DND-41 (cell line): ENCODE measurements around the gene INTS7.

Experiments
- ATAC-seq: fragments of 200-7000 bp; cut with Tn5 transposase; 3 replicates; pipeline ENCODE4 v1.9.1; 2021; ENCODE audit warnings: low read depth; ENCODE audit not compliant: insufficient read depth
- DNase-seq: peaks from one replicate; pipeline ENCODE4 v3.0.0-alpha.2; 2020
- H2AFZ ChIP-seq: 2 replicates; pipeline ENCODE4 v1.6.0; 2012; ENCODE audit warnings: low read depth, low read length
- H3K27ac ChIP-seq: 2 replicates; pipeline ENCODE4 v1.5.1; 2012; ENCODE audit warnings: low read length, inconsistent platforms
- H3K27me3 ChIP-seq: fragments of 200-600 bp; sonication (generic); 2 replicates; pipeline ENCODE4 v1.6.0; 2012; ENCODE audit warnings: low read length, mild to moderate bottlenecking, inconsistent platforms; ENCODE audit not compliant: insufficient read depth, poor library complexity
- H3K36me3 ChIP-seq: 2 replicates; pipeline ENCODE4 v1.5.1; 2012; ENCODE audit warnings: low read length, inconsistent platforms; ENCODE audit not compliant: insufficient read depth
- H3K4me1 ChIP-seq: 2 replicates; pipeline ENCODE4 v1.5.1; 2012; ENCODE audit warnings: mild to moderate bottlenecking, low read length; ENCODE audit not compliant: insufficient read depth
- H3K4me2 ChIP-seq: 2 replicates; pipeline ENCODE4 v1.6.0; 2012; ENCODE audit warnings: mild to moderate bottlenecking, moderate library complexity, low read length, inconsistent platforms; ENCODE audit not compliant: insufficient read depth
- H3K4me3 ChIP-seq, 2 experiments: fragments of 200-600 bp in 1 of 2; shearing (Covaris generic) in 1 of 2; 2 replicates each; pipeline ENCODE4 v1.5.1; 2012 to 2016; ENCODE audit warnings: inconsistent platforms in 2 of 2, low read length in 2 of 2, mild to moderate bottlenecking in 2 of 2, low read depth in 1 of 2, moderate library complexity in 1 of 2
- H3K79me2 ChIP-seq: 2 replicates; pipeline ENCODE4 v1.6.0; 2012; ENCODE audit warnings: low read length, inconsistent platforms; ENCODE audit not compliant: insufficient read depth
- H3K9ac ChIP-seq: 2 replicates; pipeline ENCODE4 v1.6.0; 2012; ENCODE audit warnings: low read depth, mild to moderate bottlenecking, inconsistent platforms, low read length, moderate library complexity
- H3K9me3 ChIP-seq: 2 replicates; pipeline ENCODE4 v1.5.1; 2012; ENCODE audit warnings: low read length, moderate library complexity, mild to moderate bottlenecking, inconsistent platforms; ENCODE audit not compliant: insufficient read depth, severe bottlenecking
- H4K20me1 ChIP-seq: 2 replicates; pipeline ENCODE4 v1.6.0; 2012; ENCODE audit warnings: low read length; ENCODE audit not compliant: insufficient read depth
- EZH2 ChIP-seq: IDR thresholded peaks from 3 replicates; pipeline ENCODE4 v1.6.1; 2012; ENCODE audit warnings: borderline replicate concordance, low read depth, mild to moderate bottlenecking, moderate library complexity, low read length, inconsistent platforms; ENCODE audit not compliant: severe bottlenecking
- TF ChIP-seq, protein P1 (sequence below): IDR thresholded peaks from 2 replicates; pipeline ENCODE4 v1.5.1; 2012; ENCODE audit warnings: borderline replicate concordance, low read length, moderate library complexity, mild to moderate bottlenecking; ENCODE audit not compliant: poor library complexity, severe bottlenecking; ENCODE audit errors: extremely low read depth

Gene INTS7

DNA sequence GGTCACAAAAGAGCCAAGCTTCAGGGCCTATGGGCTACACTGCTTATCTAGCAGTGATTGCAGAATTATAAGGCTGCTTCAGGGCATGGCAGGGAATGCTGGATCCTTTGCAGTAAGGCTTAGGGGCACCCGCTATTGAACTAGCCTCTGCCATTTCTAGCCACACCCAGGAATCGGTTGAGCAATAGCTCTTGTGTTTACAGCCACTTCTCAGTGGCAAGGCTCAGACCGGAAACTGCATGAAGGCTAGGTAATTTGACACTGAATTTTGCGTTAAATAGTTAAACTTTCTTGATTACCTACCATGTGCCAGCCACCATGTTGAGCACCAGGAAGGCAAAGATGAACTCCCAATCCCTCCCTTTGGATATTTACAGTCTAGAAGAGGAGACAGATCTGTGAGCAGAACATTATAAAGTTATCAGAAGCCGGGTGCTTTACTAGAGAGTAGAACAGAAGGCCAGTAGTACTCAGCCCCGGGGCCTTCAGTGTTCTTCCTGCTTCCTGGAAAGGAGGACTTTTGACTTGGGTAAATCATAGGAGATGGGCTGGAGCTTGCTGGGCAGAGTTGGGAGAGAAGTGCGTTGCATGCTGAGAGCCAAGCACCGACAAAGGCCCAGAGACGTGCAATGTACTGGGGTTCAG lies 106.2 kb downstream of the INTS7 start:
- Histone ChIP-seq H3K9ac (no peak overlapping the region), H2AFZ (no peak overlapping the region)

DNA sequence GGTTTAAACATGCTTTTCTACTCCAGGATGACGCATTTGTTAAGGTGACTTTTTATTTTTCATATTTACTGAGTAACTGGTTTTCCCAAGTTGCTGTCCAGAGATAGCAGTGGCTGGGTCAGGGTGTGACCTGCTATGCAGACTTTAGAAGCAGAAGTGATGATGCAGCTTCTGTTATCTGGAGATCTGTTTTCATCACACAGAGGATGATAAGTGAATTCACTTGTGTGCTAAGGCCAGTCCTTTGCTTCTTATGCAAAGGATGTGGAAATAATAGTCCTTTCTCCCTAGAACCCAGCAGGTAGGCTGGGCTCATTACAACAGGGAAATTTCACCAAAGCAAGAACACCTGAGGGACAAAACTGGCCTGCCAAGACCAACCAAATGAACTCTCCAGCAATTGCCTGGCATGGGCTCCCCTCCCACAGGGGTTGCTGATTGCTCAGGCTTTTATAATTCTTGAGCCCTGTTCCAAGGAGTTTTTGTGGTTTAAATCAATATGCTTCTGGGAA lies 107.0 kb downstream of the INTS7 start:
- no peak overlapping the region for H3K4me3 ChIP-seq

More for the DNA sequence above, 106.2 kb downstream of the INTS7 start:
- Histone ChIP-seq H3K79me2 (no peaks in the 10 kb centered on the region), H3K9me3 (no peaks in the 10 kb centered on the region), H3K4me1 (no peaks in the 10 kb centered on the region), H3K4me3 (no peak overlapping the region), H3K27me3 (no peaks in the 10 kb centered on the region), H3K27ac (no peak overlapping the region), H3K4me2 (no peak overlapping the region), H4K20me1 (no peaks in the 10 kb centered on the region), H3K36me3 (no peaks in the 10 kb centered on the region)
- TF ChIP-seq, protein P1, sequence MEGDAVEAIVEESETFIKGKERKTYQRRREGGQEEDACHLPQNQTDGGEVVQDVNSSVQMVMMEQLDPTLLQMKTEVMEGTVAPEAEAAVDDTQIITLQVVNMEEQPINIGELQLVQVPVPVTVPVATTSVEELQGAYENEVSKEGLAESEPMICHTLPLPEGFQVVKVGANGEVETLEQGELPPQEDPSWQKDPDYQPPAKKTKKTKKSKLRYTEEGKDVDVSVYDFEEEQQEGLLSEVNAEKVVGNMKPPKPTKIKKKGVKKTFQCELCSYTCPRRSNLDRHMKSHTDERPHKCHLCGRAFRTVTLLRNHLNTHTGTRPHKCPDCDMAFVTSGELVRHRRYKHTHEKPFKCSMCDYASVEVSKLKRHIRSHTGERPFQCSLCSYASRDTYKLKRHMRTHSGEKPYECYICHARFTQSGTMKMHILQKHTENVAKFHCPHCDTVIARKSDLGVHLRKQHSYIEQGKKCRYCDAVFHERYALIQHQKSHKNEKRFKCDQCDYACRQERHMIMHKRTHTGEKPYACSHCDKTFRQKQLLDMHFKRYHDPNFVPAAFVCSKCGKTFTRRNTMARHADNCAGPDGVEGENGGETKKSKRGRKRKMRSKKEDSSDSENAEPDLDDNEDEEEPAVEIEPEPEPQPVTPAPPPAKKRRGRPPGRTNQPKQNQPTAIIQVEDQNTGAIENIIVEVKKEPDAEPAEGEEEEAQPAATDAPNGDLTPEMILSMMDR: no peak
- TF ChIP-seq EZH2: no peak
- DNase-seq (no peak), ATAC-seq (no peak)

DNA sequence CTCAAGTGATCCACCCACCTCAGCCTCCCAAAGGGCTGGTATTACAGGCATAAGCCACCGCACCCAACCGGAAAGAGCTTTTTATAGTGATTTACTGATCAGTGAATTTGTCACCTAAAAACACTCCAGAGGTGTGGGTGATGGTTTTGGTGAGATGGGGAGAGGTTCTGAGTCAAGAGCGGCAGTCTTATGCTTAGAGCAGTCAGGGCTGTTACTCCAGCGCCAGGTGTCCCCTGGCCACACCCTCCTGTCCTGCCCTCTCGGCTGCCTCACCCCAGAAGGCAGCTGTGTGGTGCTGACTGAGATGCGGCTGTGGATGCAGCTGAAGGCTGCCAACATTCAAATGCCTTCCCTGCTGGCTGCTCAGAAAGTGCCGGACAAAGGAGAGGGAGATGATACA lies 110.3 kb downstream of the INTS7 start:
- ATAC-seq (peak; percentile 72), DNase-seq (no peak)
- no peak overlapping the region for H3K4me3 ChIP-seq
- no peaks in the 10 kb centered on the region for H3K9me3 ChIP-seq
- H3K9ac ChIP-seq: no peak overlapping the region
- H2AFZ ChIP-seq: no peak overlapping the region
- no peaks in the 10 kb centered on the region for H3K4me1 ChIP-seq
- no peaks in the 10 kb centered on the region for H4K20me1 ChIP-seq
- H3K36me3 ChIP-seq: no peaks in the 10 kb centered on the region
- no peak overlapping the region for H3K4me2 ChIP-seq
- no peaks in the 10 kb centered on the region for H3K79me2 ChIP-seq
- no peak overlapping the region for H3K27ac ChIP-seq
- TF ChIP-seq EZH2: no peak
- TF ChIP-seq, protein P1: no peak
- H3K27me3 ChIP-seq: no peaks in the 10 kb centered on the region

More for the DNA sequence above, 107.0 kb downstream of the INTS7 start:
- no peak overlapping the region for H3K9ac ChIP-seq
- no peak for DNase-seq
- no peaks in the 10 kb centered on the region for H3K4me1 ChIP-seq
- TF ChIP-seq, protein P1: no peak
- TF ChIP-seq EZH2: no peak
- H4K20me1 ChIP-seq: no peaks in the 10 kb centered on the region
- no peaks in the 10 kb centered on the region for H3K79me2 ChIP-seq
- no peaks in the 10 kb centered on the region for H3K27me3 ChIP-seq
- H3K9me3 ChIP-seq: no peaks in the 10 kb centered on the region
- no peak overlapping the region for H3K4me2 ChIP-seq
- no peak overlapping the region for H3K27ac ChIP-seq
- no peaks in the 10 kb centered on the region for H3K36me3 ChIP-seq
- no peak for ATAC-seq
- H2AFZ ChIP-seq: no peak overlapping the region

DNA sequence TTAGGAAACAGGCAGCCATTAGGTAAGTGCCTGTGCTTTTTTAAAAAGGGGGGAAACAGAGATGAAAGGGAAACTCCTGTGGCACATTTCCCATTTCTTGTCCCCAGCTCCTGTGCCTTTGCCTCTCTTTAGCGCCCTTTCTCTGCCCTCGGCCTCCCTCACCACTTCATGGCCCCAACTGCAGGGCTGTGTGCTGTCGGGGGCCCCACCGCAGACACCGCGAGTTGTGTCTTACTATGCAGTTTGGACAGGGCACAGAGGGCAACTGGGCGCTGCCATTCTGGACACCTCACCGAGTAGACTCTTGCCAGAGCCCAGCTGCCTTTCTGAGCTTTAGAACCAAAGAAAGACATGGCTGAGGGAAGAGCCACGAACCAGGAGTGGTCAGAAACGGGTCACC lies 111.1 kb downstream of the INTS7 start:
- no peak overlapping the region for H2AFZ ChIP-seq
- no peaks in the 10 kb centered on the region for H3K9me3 ChIP-seq
- TF ChIP-seq EZH2: no peak
- TF ChIP-seq, protein P1: no peak
- H3K27ac ChIP-seq: no peak overlapping the region
- ATAC-seq: no peak
- H3K36me3 ChIP-seq: no peaks in the 10 kb centered on the region
- no peak overlapping the region for H3K4me3 ChIP-seq
- H3K9ac ChIP-seq: no peak overlapping the region
- no peaks in the 10 kb centered on the region for H3K4me1 ChIP-seq
- no peaks in the 10 kb centered on the region for H4K20me1 ChIP-seq
- no peaks in the 10 kb centered on the region for H3K79me2 ChIP-seq
- H3K27me3 ChIP-seq: no peaks in the 10 kb centered on the region
- H3K4me2 ChIP-seq: no peak overlapping the region
- DNase-seq: no peak
